M059J (cell line): ENCODE data around the gene CAMK1D. TPM values are rescaled to one million over a fixed set of nuclear protein-coding genes. Genes with fewer than 3 reads are reported as not detected.
A peak's percentile ranks its signal among the peaks of the same experiment; 100 is the strongest.

Source experiments
- DNase-seq: peaks from one replicate; pipeline ENCODE4 v3.0.0-alpha.2; 2012; ENCODE audit warnings: low read depth
- total RNA-seq: library from RNA; depleted of rRNA; stranded (reverse); fragments of >200 nt; shearing (Covaris generic); gene quantifications from 2 replicates; pipeline ENCODE4 v1.2.3, GENCODE V29; 2014; rRNA removed

Gene CAMK1D
- total RNA-seq, 1 experiment from 2014 or later = 0.57 TPM

DNA sequence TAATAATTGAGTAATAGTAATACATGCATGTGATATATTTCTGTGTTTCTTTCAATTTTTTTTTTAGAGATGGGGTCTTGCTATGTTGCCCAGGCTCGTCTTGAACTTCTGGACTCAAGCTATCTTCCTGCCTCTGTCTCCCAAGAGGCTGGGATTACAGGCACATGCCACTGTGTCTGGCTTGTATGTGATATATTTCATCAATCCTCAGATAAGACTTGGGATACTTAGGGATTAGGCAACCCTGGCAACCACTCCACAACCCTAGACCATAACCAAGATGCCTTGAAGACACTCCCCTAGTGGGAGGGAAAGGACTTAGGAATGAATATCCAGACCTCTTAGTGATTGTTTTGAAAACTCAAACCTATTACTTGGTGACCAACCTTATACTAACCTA, 497.4 kb downstream of the CAMK1D start:
- DNase-seq = peak; percentile 2

DNA sequence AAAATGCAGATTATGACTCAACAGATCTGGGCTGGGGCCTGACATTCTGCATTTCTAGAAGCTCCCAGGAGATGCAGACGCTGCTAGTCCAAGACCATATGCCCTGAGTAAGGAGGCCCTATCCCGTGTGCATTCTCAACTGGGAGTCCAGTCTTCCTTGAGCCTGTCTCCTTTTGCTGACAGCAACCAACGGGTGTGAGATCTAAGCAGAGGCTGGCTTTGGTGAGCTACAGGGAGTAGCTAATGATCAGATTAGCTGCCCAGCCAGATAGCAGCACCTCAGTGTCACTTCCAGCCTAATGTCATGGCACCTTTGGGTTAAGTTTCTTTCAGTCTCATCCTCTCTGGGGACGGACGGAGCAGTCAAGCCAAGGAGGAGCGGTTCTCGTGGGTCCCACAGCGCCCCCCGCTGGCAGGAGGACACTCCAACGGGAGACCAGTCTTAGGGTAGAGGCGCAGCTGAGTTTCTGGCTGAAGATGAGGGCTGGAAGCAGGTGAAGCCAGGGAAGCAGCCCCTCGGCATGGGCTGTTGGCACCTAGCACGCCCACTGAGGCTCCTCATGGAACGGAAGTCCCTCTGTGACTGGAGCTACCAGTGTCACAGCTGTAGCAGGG, 498.1 kb downstream of the CAMK1D start:
- DNase-seq = no peak

DNA sequence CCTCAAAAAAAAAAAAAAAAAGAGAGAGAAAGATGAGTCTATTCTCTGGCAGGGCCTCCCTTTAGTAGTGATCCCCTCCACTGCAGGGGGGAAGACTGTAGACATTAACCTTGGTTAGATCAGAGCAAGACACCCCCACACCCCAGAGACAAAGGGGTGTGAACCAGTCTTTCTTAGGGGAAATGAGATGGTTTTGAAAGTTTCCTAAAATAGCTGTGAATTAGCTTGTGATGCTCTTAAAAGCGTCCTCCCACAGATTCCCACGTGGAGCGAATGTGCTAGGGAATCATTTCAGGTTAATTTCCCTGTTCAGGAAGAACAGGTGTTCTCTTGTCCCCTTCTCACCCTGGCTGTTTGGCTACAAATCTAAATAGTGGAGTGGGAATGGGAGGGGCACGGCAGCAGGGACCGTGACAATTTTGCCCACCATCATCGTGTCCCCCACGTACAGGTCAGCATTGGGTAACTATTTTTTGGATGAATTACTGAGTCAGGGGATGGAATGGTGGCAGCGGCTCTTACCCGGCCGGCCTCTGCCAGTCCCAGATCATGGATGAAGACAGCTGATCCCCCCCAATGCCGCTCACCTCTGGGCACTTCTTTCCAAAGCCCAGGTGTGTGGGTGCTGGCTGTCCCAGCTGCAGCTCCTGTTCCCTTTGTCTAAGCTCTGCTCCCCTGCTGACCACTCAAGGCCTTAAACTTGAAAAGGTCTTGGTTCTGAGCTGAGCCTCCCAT, 499.3 kb downstream of the CAMK1D start:
- no peak for DNase-seq

DNA sequence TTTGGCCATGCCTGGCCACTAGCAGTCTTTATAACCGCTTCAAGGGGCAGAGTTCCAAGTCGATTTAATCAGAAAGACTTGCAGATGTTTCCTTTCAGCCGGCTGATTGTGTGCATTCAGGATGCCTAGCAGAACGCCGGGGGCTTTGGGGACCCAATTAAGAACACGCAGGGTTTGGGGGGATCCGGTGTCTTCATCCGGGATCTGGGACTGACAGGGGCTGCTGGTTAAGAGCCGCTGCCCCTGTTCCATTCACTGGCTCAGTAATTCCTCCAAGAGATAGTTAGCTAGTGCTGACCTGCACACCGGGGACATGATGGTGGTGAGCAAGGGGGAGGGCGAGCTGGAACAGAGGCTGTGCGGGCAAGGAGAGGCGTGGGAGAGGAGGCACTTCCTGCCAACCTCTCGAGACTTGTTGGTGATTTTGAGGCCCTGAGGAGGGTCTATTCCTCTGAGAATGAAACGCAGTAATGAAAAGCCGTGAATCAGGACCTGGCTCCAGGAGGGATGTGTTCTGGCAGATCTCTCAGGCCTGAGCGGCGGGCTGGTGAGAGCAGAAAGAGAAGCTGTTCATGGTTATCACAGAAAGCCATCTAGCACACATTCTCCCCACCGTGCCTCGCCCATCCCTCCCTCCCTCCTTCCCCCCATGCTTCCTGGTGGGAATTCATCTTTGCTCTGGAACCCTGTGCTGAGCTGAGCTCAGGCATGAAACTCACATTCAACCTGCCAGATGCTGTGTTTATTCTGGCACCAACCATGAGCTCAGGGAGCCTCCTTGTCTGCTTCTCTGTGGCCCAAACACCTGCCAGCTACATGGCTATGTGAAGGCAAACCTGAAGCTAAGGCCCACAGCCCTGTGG, 500.2 kb downstream of the CAMK1D start:
- DNase-seq = no peak

DNA sequence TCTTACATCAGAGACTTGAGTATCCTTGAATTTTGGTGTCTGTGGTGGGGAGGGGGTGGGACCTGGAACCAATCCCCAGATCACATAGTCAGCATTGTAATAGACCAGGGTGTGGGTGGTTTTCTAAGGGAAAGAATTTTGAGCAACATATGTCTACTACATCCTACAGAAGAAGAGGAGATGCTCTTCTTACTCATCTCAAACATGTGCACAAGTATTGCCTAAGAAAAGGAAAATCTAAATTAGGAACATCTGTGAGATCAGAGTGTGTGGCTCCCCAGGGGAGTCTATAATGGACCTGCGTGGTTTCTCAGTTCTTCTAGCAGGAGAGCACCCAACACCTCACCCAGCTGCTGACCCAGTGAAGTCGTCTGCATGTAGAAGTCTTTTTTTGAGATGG, 503.3 kb downstream of the CAMK1D start:
- DNase-seq = no peak

DNA sequence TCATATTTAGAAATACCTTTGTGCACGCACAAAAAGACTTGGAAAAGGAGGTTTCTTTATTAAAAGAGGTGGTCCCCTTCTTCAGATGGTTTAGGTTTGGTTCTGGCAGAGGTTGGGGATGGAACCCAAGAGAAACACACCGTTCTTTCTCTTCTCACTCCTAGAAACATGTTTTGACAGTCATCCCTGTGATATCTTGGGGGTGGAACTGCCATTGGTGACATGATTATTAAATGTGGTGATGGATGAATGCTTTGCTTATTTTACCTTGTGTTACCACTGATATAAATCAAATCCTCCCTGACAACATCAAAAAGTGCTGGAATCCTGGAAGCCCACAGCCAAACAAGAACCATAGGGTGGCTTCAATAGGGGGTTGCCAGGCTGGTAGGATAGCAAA, 505.6 kb downstream of the CAMK1D start:
- no peak for DNase-seq

DNA sequence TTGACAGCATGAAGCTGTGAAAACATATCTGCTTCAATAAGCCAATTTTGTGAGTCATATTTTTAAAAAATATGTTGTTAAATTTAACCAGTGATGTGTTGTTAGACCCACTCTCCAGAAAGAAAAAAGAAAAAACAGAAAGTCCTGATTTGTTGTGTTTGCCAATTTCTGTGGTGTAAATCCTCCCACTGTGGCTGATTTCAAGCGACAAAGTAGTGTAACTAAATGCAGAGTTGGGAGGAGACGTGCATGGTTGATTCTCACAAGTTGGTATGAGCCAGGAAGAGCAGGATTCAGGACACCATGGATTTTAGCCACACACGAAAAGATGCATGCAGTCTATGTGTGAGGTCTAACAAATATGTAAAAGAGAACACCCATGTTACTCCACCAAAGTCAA, 513.1 kb downstream of the CAMK1D start:
- no peak for DNase-seq

DNA sequence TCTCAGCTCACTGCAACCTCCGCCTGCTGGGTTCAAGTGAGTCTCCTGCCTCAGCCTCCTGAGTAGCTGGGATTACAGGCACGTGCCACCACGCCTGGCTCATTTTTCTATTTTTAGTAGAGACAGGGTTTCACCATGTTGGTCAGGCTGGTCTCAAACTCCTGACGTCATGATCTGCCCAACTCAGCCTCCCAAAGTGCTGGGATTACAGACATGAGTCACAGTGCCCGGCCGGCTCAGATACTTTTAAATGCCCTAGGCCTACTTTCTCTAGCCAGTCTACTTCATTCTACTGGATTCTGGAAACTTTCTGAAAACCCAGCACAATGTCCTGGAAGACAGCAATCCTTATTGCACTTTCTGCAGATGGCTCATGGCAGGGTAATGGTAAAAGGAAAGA, 516.2 kb downstream of the CAMK1D start:
- DNase-seq = peak; percentile 54

DNA sequence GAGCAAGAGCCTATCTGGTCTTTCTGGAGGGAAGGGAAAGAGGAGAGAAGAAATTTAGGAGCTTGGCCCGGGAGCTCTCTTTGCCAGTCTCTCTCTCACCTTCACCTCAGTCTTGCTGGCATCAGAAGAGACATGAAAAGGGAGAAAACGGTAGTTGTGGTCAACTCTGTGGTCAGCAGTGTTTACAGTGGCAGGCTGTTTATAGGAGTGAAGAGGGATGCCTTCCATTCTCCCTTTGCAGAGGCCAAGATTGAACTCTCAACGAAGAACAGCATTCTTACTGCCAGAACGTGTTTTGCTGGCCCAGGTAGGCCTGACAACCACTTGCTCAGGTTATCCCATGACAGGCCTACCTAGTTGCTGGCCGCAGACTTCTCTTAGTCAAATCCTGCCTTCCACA, 518.9 kb downstream of the CAMK1D start:
- DNase-seq = peak; percentile 55

DNA sequence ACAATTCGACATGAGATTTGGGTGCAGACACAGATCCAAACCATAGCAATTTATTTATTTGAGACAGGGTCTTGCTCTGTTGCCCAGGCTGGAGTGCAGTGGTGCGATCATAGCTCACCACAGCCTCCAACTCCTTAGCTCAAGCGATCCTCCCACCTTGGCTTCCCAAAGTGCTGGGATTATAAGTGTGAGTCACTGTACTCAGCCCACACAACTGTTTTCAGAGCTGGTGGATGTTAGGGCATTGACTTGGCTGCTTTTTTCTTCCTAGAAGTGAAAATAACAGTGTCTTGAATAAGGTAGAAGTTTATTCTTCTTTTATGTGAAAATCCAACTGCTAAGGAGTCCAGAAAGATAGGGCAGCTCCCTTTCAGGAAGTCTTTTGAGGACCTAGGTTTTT, 520.1 kb downstream of the CAMK1D start:
- peak; percentile 41 for DNase-seq

DNA sequence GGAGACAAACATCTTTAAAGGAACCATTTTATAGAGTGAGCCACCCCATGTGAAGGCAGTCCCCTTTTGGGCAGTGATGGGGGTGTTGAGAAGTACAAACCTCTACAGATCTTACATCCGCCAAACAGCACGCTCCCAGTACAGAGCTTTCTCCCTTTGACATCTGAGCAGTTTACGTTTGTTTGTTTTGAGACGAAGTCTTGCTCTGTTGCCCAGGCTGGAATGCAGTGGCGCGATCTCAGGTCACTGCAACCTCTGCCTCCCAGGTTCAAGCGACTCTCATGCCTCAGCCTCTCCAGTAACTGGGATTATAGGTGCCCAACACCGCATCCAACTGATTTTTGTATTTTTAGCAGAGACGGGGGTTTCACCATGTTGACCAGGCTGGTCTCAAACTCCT, 523.2 kb downstream of the CAMK1D start:
- no peak for DNase-seq

DNA sequence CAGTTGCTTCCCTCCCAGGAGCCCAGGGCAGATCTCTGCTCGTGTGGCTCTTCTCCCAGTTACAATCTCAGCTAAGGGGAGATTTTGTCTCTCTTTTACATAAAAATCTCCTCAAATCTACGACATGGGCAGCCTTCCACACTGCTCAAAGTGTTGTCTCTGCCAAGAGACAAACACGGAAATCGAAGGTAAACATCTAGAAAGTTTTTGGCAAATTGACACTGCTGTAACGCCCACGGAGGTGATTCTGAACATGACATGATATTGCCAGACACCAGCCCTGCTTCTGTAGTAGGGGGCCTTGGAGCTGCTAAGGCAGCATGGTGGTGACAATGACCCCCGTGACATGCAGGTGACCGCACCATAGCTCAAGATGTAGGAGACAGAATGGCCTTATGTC, 523.8 kb downstream of the CAMK1D start:
- no peak for DNase-seq

DNA sequence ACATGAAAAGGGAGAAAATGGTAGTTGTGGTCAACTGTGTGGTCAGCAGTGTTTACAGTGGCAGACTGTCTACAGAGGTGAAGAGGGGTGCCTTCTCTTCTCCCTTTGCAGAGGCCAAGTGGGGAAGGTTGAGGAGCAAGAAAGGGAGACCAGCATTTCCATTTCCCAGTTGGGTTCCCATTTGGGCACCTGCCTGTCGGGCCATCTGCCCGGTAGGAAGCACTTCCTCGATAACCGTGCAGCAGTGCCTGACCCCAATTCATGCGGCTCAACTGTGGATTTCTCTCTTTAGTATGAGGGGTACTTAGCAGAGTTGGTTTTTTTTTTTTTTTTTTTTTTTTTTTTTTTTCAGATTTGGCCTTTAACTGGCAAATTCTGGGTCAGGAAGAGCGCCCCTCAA, 525.2 kb downstream of the CAMK1D start:
- no peak for DNase-seq

DNA sequence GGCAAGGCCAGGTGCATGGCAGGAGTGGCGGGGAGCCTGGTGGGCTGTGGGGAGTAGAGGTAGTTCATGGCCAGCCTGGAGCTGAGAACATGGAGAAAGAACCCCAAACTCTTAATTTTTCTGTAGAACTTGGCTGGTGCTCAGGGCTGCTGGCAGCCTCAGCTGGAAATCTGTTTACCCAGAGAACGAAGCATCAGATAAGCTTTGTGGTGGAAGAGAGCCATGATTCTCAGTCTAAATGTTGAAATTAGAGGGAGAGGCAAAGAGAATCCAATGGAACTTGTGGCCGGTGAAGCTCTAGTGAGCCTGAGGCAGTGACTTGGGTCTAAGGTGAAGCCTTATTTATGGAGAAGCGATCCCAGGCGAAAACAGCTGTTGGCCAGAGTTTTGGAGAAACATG, 525.8 kb downstream of the CAMK1D start:
- peak; percentile 46 for DNase-seq

DNA sequence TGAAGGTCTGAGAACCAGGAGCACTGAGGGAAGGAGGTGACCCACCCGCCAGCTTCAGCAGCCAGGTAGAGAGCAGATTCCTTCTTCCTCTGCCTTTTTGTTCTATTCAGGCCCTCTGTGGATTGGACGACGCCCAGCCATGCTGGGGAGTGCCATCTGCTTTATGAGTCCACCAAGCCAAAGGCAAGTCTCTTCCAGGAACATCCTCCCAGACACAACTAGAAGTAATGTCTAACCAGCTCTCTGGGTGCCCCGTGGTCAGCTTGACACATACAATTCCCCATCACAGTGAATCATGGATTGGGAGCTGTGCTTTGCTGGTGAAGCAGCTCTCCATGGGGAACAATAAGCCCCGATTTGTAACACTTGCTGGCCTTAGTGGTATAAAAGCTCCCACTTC, 526.9 kb downstream of the CAMK1D start:
- no peak for DNase-seq

DNA sequence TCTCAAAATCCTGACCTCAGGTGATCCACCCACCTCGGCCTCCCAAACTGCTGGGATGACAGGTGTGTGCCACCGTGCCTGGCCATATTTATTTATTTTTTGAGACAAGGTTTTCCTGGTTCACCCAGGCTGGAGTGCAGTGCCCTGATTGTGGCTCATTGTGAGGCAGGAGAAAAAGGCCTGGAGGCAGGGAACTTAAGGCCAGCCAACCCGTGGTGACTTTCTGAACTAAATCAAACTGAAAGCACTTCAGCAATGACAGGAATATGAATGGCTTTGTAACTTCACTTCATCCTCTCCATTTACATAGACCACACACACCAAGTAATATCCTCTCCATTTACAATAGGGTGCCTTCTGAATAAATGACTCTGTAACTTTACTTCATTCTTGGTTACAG, 527.8 kb downstream of the CAMK1D start:
- DNase-seq = no peak

DNA sequence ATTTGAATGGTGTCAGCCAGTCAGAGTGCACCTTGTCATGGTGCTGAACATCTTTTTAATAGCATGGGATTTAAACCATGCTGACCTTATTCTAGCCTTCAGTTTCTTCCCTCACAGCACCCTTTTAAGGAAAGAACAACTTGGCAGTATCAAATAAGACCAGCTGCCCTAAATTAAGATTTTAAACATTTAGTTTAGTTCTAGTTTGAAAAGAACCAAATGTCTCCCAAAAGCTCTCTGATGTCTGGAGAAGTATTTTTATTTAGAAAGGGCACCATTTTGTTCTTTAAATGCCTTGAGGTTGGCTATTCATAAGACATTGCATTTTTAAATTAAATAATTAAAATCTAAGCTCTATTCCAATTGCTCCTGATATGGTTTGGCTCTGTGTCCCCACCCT, 531.1 kb downstream of the CAMK1D start:
- no peak for DNase-seq

DNA sequence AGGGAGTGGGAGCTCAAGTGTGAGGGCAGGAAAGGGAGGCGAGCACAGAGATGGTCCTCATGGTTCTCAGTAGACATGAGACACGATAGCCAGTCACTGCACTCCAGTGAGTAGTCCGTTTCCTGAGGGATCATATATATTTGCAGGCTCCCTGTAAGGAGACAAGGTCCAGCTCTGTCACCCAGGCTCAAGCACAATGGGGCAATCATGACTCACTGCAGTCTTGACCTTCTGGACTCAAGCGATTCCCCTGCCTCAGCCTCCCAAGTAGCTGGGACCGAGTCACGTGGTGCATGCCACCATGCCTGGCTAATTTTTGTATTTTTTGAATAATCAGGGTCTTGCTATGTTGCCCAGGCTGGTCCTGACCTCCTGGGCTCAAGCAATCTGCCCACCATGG, 535.5 kb downstream of the CAMK1D start:
- DNase-seq = no peak

Other genes starting within 250 kb of the CAMK1D start
- gene SEC61A2, start 219.9 kb upstream of the CAMK1D start, total RNA-seq = 5.0 and 6.4 TPM in 2 replicates
- gene NUDT5, start 153.7 kb upstream of the CAMK1D start, total RNA-seq = 53.2 and 99.3 TPM in 2 replicates
- gene CDC123, start 153.4 kb upstream of the CAMK1D start, total RNA-seq = 65.1 and 83.1 TPM in 2 replicates